Measurements from ENCODE around the gene RNU6-7. TPM values are rescaled to one million over a fixed set of nuclear protein-coding genes. Genes with fewer than 3 reads are reported as not detected.

Gene RNU6-7
- total and polyA plus RNA-seq, 2 donors (not counting 3 experiments of a cell fraction or from before 2014, with no cell fraction given): not detected

GRCh38 chr14:32171469-32171868 lies 30.4 kb upstream of the RNU6-7 start:
- no peak overlapping the region for H3K27ac ChIP-seq (ENCODE audit: insufficient read depth, low read depth, low read length)
- no peak for DNase-seq (ENCODE audit: low read depth, low spot score)
- no peaks in the 10 kb centered on the region for H3K4me1 ChIP-seq (ENCODE audit: control insufficient read depth, extremely low read depth, insufficient read depth, low read length)
- ChIA-PET POLR2A (no interaction called here), CTCF (no interaction called here)
- H3K4me2 ChIP-seq (ENCODE audit: insufficient read depth, low read length): no peak overlapping the region
- no peak overlapping the region for H3K4me3 ChIP-seq (replicated peaks in 1 of 3; ENCODE audit: insufficient read depth in 1 of 3, low read depth in 1 of 3, low read length in 3 of 3)
- no peaks in the 10 kb centered on the region for H4K20me1 ChIP-seq (replicated peaks; ENCODE audit: control insufficient read depth, extremely low read depth, insufficient read depth, low read length)
- H3K27me3 ChIP-seq (ENCODE audit: control insufficient read depth in 2 of 2, insufficient read depth in 2 of 2, low read length in 2 of 2): no peaks in the 10 kb centered on the region
- H3K79me2 ChIP-seq (ENCODE audit: control insufficient read depth, insufficient read depth, low read length): no peaks in the 10 kb centered on the region
- H3K36me3 ChIP-seq (ENCODE audit: control insufficient read depth in 2 of 2, extremely low read depth in 1 of 2, insufficient read depth in 2 of 2, low read length in 2 of 2): no peaks in the 10 kb centered on the region
- H3K9me3 ChIP-seq (replicated peaks; ENCODE audit: control insufficient read depth, insufficient read depth, low read length): no peaks in the 10 kb centered on the region
- no peak for FAIRE-seq
- TF ChIP-seq MYC (IDR thresholded peaks at IDR 0.05; ENCODE audit: low read depth, low read length) (no peak), EZH2 (IDR thresholded peaks at IDR 0.05; ENCODE audit: borderline replicate concordance, low read depth, low read length, severe bottlenecking) (no peak), FOS (IDR thresholded peaks at IDR 0.05; ENCODE audit: borderline replicate concordance, insufficient read depth, low read length) (no peak), GATA2 (IDR thresholded peaks at IDR 0.05; ENCODE audit: insufficient read depth, insufficient read length, low read depth, low read length) (no peak), MAX (IDR thresholded peaks at IDR 0.05; ENCODE audit: insufficient read depth, insufficient read length) (no peak), POLR2A (IDR thresholded peaks at IDR 0.05; ENCODE audit: low read depth, low read length) (no peak), JUN (IDR thresholded peaks at IDR 0.05; ENCODE audit: borderline replicate concordance, insufficient read depth, insufficient read length, low read depth) (no peak), CTCF (IDR thresholded peaks at IDR 0.05; ENCODE audit: extremely low read depth in 1 of 2, insufficient read depth in 1 of 2, low read depth in 1 of 2, low read length in 2 of 2) (no peak)
- BruUV-seq (replicated peaks): no TSS peak
- no peaks in the 10 kb centered on the region for H3K9me1 ChIP-seq (replicated peaks; ENCODE audit: control insufficient read depth, extremely low read depth, insufficient read depth, low read length)
- H2AFZ ChIP-seq (ENCODE audit: low read depth, low read length): no peak overlapping the region
- H3K9ac ChIP-seq (replicated peaks; ENCODE audit: extremely low read depth, insufficient read depth, low read length): no peak overlapping the region
- dilution Hi-C loops (cut with MboI; ENCODE audit: extremely low pct_ligation_motif_present, low sequenced_read_pairs): no loop called here
- intact Hi-C loops (cut with micrococcal nuclease): no loop called here

All from endothelial cell of umbilical vein (primary cell).